Measurements from ENCODE around the gene DDAH1.

- TF ChIP-seq ZNF274 (IDR thresholded peaks at IDR 0.05; ENCODE audit: borderline replicate concordance, extremely low read depth, low read length) (no peak), RFX5 (IDR thresholded peaks at IDR 0.05; ENCODE audit: borderline replicate concordance, low read depth, low read length) (no peak), CTCF (IDR thresholded peaks at IDR 0.05; ENCODE audit: control extremely low read depth in 1 of 3, insufficient read depth in 1 of 3, low read depth in 1 of 3, low read length in 3 of 3) (no peak), BACH1 (IDR thresholded peaks at IDR 0.05; ENCODE audit: low read length) (no peak), ASH2L (IDR thresholded peaks at IDR 0.05; ENCODE audit: low read length) (no peak), POLR2A (IDR thresholded peaks at IDR 0.05; ENCODE audit: control extremely low read depth in 1 of 2, low read depth in 2 of 2, low read length in 2 of 2) (no peak), POLR2AphosphoS5 (IDR thresholded peaks at IDR 0.05; ENCODE audit: low read depth, low read length) (no peak), CHD1 (IDR thresholded peaks at IDR 0.05; ENCODE audit: low read depth, low read length) (no peak), CEBPB (IDR thresholded peaks at IDR 0.05; ENCODE audit: low read depth, low read length) (no peak), EZH2 (IDR thresholded peaks at IDR 0.05; ENCODE audit: low read depth, low read length, severe bottlenecking) (no peak), JUND (IDR thresholded peaks at IDR 0.05; ENCODE audit: low read length) (no peak), RXRA (IDR thresholded peaks at IDR 0.05; ENCODE audit: insufficient read depth, low read depth, low read length) (no peak)
These were observed 29.3 kb upstream of the DDAH1 start for GRCh38 chr1:85494074-85494903.
